Activated naive CD4-positive, alpha-beta T cell treated with anti-CD3 and anti-CD28 coated beads, Interleukin-2, amount 50 U/mL, for 16 hours (primary cell): ENCODE measurements around the gene ACAP2.

ENCODE experiments used
- DNase-seq: peaks from one replicate; pipeline ENCODE4 v3.0.0-alpha.2; 2020

The ACAP2 gene

DNA sequence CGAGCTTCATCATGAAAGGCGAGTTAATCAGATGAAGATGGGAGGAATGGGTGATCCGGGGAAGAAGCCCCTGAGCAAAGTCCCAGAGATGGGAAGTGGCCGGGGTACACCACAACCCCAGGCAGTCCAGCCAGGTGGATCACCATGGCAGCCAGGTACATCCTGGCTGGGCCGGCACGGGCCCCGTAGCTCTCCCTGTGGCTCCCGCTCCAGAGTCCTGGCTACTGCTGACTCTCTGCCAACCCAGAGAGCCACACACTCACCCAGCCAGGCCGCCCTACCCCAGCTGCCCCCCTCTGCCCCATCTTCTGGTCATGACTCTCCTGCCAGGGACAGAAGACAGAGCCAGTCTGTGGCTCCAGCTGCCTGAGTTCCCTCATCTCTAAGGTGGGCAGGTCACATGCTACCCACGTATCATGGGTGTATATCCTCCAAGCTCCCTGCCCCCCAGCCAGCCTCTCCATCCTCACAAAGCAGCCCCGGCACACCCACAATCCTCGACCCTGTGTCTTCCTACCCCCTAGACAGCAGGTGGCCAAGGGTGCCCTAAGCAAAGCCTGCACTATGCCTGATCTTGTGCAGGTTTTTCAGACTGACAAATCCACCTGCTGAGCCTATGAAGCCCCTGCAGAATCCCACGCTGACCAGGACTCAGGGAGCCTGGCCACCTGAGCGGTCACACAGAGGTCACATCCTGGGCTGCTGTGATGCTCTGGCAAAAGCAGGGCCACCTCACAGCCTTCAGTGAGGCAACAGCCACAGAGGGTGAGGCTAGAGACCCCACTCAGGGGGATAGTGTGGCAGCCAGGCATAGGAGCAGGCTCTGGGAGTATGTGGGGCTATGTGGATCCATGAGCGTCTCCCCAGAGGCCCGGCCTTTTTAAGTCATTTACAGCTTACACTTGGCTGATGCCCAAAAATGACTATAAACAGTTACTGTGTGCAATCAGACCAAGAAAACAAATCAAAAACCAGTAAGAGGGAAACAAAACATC lies 185.1 kb downstream of the ACAP2 start:
- DNase-seq = no peak

GRCh38 chr3:195256639-195257453 lies 186.0 kb downstream of the ACAP2 start:
- no peak for DNase-seq

- no peak for DNase-seq
Observed at GRCh38 chr3:195255571-195256501, 187.0 kb downstream of the ACAP2 start.

- no peak for DNase-seq
Observed at GRCh38 chr3:195255176-195255500, 187.7 kb downstream of the ACAP2 start.

GRCh38 chr3:195254454-195255175 lies 188.2 kb downstream of the ACAP2 start:
- no peak for DNase-seq

- DNase-seq = no peak
Observed at GRCh38 chr3:195253923-195254432, 188.8 kb downstream of the ACAP2 start.

DNA sequence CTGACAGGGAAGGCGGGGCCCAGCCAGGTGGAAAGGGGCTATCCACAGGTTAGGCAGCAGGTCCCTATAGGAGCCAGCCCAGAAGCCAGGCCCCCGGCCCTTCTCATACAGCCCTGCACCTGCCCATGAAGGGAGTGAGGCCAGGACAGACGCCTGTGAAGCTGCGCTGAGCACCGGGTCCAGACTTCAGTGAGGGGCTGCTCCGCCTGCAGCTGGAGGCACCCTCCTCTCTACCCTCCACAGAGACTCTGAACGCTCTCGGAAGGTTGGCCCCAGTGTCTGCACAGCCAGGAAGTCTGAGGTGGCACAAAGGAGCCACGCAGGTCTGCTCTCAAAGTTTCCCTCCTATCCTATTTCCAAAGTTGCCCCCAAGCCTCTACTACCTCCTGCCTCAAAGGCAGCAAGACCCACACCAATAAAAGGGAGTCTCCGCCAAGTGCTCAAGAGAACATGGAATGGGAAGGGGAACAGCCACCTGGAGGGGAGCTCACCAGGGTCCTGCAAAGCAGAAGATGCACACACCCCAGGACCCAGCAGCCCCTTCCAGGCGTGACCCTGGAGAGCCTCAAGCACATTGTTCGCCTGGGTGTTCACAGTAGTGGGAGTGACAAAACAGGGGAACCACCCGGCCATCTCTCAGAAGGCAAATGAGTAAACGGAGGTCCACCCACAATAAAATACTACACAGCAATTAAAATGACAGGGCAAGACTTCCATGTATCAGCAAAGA lies 191.3 kb downstream of the ACAP2 start:
- DNase-seq = no peak

GRCh38 chr3:195250473-195251251 lies 192.2 kb downstream of the ACAP2 start:
- no peak for DNase-seq

DNA sequence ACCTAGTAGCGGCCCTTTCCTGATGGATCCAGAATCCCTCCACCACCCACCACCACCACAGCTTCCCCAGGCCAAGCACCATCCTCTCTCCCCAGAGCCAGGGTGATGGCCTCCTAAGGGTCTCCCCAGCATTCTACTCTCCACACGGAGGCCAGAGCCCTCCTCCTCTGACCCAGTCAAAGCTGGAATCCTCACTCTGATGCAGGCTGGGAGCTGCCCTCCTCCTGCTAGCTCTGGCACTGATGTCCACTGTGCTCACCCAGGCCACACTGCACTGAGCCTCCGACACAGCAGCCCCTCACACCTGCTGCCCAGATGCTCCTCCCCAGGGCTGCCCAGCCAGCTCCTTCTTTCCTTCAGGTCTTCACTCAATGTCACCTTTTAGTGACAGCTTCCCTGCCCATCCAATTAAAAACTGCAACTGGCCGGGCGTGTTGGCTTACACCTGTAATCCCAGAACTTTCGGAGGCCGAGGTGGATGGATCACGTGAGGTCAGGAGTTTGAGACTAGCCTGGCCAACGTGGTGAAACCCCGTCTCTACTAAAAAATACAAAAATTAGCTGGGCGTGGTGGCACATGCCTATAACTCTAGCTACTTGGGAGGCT lies 192.9 kb downstream of the ACAP2 start:
- no peak for DNase-seq

DNA sequence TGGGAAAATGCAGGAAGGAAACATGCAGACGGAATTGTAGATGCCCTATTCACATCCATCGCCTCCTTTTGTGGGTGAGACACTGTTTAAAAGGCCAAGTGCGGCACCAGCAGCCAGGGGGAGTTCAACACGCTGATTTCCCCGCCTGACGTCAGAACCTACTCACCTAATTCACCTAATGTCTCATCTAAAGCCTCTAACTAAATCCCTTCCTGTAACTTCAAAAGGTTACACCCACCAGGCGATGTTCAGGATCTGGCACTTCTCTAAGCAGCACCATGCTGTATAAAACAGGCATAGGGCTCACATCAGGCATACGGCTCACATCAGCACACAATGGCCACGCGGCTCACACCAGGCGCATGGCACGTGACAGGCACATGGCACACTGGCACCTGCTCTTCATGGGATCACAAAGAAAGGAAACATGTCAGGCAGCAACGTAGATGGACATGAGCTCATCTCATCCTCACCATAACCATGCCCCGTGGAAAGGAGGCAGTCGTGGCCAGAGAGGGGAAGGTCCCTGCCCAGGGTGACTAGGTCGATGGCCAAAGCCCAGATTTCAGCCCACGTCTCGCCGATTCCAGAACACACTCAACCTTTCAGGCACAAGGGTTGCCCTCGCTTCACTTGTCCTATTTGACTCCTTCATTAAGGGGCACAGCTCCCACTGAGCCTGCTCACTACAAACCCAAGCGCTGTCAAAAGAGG lies 193.6 kb downstream of the ACAP2 start:
- no peak for DNase-seq

DNA sequence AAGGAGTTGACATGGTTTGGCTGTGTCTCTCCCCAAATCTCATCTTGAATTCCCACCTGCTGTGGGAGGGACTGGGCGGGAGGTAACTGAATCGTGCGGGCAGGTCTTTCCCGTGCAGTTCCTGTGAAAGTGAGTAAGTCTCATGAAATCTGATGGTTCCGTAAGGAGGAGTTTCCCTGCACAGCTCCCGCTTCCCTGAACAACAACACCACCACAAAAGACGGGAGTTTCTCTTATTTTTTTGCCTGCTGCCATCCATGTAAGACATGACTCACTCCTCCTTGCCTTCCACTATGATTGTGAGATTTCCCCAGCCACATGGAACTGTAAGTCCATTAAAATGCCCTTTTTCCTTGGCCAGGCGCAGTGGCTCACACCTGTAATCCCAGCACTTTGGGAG lies 194.5 kb downstream of the ACAP2 start:
- DNase-seq = no peak

- DNase-seq = no peak
Observed at GRCh38 chr3:195247863-195248189, 195.0 kb downstream of the ACAP2 start.

- no peak for DNase-seq
Observed at GRCh38 chr3:195247086-195247862, 195.5 kb downstream of the ACAP2 start.

DNA sequence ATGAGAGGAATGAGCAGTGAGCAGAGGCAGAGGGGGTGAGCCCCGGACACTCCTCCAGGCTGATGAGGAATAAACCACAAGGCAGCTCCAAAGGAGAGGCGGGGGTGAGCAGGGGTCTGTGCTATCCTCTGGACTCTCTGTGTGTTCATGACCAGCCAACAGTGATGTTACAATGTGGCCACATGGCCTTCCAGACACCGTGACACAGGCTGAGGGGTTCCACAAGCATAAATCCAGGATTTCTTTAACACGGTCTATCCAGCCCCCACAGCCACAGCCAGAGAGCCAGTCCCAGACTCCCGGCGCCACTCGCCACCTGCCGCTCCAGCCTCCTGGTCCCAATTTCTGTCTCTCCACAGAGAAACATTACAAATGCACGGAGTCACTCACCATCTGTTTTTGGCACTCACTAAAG lies 196.2 kb downstream of the ACAP2 start:
- DNase-seq = no peak

DNA sequence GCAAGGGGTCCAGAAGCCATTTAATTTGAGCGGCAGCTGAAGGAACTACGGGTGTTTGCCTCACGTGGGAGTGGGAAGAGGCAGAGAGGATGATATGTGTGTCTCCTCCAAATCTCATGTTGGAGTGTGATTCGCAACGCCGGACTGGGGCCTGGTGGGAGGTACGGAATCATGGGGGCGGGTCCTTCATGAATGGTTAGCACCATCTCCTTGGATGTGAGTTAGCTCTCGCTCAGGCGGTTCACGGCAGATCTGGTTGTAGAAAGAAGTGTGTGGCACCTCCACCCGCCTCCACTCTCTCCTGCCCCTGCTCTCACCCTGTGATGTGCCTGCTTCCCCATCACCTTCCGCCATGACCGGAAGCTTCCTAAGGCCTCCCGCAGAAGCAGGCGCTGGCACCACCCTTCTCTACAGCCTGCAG lies 197.3 kb downstream of the ACAP2 start:
- no peak for DNase-seq

DNA sequence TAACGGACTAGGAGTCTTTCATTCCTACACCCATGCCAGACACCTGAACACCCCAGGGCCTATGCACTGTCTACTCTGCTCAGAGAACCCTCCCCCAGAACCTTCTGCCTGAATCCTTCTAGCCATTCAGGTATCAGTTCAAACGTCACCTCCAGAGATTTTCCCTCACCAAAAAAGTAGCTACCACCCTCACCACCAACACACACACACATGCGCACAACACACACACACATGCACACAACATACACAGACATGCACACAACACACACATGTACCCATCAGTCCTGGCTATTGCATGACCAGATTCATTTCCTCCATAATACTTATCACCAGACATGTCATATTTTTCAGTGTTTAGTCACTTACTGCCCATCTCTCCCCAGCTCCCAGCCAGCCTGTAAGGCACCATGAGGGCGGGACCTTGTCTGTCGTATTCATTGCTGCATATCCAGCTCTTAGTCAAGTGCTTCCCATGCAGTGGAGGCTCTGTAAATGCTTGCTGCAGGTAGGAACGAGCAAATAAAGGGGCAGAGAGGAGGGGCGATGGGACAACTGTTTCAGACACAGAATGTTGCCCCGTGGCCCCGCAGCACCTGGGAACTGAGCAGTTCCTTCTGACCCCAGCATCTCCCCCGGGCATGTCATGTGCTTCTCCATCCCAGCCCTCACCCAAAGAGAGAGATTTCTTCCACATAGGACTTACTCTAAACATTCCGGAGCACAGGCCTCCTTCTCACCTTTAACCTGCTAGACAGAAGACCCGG lies 201.0 kb downstream of the ACAP2 start:
- no peak for DNase-seq

GRCh38 chr3:195240939-195241338 lies 201.9 kb downstream of the ACAP2 start:
- DNase-seq = no peak
